HepG2 (cell line): ENCODE data around the gene CREB1.

ENCODE experiments used
- TIGD3 ChIP-seq: sonication (generic); formaldehyde crosslinking; IDR thresholded peaks from 2 replicates; pipeline ENCODE4 v1.5.1; 2020; ENCODE audit warnings: mild to moderate bottlenecking, missing genetic modification reagents, borderline replicate concordance
- USF2 ChIP-seq, 2 experiments: sonication (generic) in 1 of 2; formaldehyde crosslinking in 1 of 2; IDR thresholded peaks; 2 replicates each; pipeline versions ENCODE4 v1.5.1 to v1.6.1; 2011 to 2020; ENCODE audit warnings: borderline replicate concordance in 1 of 2, low read depth in 1 of 2, low read length in 1 of 2, mild to moderate bottlenecking in 1 of 2, missing genetic modification reagents in 1 of 2, moderate library complexity in 1 of 2
- ZNF737 ChIP-seq: sonication (generic); formaldehyde crosslinking; IDR thresholded peaks from 2 replicates; pipeline ENCODE4 v1.5.0; 2020; ENCODE audit warnings: missing genetic modification reagents, mild to moderate bottlenecking, borderline replicate concordance
- TF ChIP-seq, protein P1 (sequence below), 2 experiments: fragments of 450-650 bp in 1 of 2; sonication (generic) in 1 of 2; formaldehyde crosslinking in 1 of 2; IDR thresholded peaks; 2 replicates each; pipeline versions ENCODE4 v1.6.1 to v1.8.0; 2016 to 2022; ENCODE audit warnings: antibody characterized with exemption in 1 of 2, mild to moderate bottlenecking in 1 of 2, missing genetic modification reagents in 1 of 2

GRCh38 chr2:207558079-207558491, 28.3 kb downstream of the CREB1 start:
- TF ChIP-seq ZNF737 (CRISPR knock-in tag) (no peak), TIGD3 (CRISPR knock-in tag) (no peak), USF2 (IDR thresholded peaks at IDR 0.05; ENCODE audit: low read depth, low read length) (no peak), USF2 (CRISPR knock-in tag; IDR thresholded peaks at IDR 0.05; ENCODE audit: borderline replicate concordance) (no peak)
- TF ChIP-seq, protein P1, sequence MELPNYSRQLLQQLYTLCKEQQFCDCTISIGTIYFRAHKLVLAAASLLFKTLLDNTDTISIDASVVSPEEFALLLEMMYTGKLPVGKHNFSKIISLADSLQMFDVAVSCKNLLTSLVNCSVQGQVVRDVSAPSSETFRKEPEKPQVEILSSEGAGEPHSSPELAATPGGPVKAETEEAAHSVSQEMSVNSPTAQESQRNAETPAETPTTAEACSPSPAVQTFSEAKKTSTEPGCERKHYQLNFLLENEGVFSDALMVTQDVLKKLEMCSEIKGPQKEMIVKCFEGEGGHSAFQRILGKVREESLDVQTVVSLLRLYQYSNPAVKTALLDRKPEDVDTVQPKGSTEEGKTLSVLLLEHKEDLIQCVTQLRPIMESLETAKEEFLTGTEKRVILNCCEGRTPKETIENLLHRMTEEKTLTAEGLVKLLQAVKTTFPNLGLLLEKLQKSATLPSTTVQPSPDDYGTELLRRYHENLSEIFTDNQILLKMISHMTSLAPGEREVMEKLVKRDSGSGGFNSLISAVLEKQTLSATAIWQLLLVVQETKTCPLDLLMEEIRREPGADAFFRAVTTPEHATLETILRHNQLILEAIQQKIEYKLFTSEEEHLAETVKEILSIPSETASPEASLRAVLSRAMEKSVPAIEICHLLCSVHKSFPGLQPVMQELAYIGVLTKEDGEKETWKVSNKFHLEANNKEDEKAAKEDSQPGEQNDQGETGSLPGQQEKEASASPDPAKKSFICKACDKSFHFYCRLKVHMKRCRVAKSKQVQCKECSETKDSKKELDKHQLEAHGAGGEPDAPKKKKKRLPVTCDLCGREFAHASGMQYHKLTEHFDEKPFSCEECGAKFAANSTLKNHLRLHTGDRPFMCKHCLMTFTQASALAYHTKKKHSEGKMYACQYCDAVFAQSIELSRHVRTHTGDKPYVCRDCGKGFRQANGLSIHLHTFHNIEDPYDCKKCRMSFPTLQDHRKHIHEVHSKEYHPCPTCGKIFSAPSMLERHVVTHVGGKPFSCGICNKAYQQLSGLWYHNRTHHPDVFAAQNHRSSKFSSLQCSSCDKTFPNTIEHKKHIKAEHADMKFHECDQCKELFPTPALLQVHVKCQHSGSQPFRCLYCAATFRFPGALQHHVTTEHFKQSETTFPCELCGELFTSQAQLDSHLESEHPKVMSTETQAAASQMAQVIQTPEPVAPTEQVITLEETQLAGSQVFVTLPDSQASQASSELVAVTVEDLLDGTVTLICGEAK (IDR thresholded peaks at IDR 0.05): no peak
- TF ChIP-seq, protein P1 (CRISPR knock-in tag; IDR thresholded peaks at IDR 0.05): no peak
